GM10248 (cell line): Measurements from ENCODE around the gene UPB1.

Source experiments
- CTCF ChIA-PET: fragments of 300-600 bp; sonication (Branson Sonifier 250); formaldehyde crosslinking; extraction: SDS; loops from one replicate; lab custom pipeline; 2021; ENCODE audit warnings: antibody characterized with exemption; lab: Yijun Ruan, JAX
- POLR2A ChIA-PET: fragments of 350-650 bp; sonication (Branson Sonifier 250); formaldehyde crosslinking; extraction: SDS; loops from one replicate; lab custom pipeline; 2020; ENCODE audit warnings: antibody characterized with exemption; lab: Yijun Ruan, JAX
- DNase-seq: peaks from one replicate; pipeline ENCODE4 v3.0.0; 2012; ENCODE audit errors: extremely low spot score
- TF ChIP-seq, protein P1 (sequence below): IDR thresholded peaks from 2 replicates; pipeline ENCODE4 v1.5.1; 2012; ENCODE audit warnings: mild to moderate bottlenecking, low read depth; ENCODE audit errors: extremely low read depth, missing control alignments, control extremely low read depth

The UPB1 gene

DNA sequence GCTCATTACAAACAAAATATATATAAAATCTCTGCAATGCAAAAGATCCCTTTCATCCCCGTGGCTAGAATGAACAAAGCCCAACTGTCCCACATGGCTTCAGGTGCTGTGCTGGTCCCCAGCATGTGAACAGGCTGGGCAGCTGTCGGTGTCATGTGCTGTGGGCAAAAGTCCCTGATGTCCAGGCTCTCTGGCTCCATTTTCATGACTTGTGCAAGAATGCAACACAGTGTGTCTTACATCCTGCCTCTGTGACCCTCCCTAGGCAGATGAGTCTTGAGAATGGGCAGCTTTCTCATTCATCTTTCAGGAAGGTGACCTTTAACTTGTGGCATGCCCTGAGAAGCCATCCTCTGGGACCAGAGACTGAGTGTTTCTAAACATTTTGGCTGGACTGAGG lies 45.3 kb downstream of the UPB1 start:
- POLR2A ChIA-PET = no interaction called here
- TF ChIP-seq, protein P1, sequence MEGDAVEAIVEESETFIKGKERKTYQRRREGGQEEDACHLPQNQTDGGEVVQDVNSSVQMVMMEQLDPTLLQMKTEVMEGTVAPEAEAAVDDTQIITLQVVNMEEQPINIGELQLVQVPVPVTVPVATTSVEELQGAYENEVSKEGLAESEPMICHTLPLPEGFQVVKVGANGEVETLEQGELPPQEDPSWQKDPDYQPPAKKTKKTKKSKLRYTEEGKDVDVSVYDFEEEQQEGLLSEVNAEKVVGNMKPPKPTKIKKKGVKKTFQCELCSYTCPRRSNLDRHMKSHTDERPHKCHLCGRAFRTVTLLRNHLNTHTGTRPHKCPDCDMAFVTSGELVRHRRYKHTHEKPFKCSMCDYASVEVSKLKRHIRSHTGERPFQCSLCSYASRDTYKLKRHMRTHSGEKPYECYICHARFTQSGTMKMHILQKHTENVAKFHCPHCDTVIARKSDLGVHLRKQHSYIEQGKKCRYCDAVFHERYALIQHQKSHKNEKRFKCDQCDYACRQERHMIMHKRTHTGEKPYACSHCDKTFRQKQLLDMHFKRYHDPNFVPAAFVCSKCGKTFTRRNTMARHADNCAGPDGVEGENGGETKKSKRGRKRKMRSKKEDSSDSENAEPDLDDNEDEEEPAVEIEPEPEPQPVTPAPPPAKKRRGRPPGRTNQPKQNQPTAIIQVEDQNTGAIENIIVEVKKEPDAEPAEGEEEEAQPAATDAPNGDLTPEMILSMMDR = no peak
- CTCF ChIA-PET = interaction anchor here (1.5 kb wide), 1 partner anchor 14 kb away, joined by 3 read pairs; no protein-coding TSS in a partner anchor
- DNase-seq = no peak

DNA sequence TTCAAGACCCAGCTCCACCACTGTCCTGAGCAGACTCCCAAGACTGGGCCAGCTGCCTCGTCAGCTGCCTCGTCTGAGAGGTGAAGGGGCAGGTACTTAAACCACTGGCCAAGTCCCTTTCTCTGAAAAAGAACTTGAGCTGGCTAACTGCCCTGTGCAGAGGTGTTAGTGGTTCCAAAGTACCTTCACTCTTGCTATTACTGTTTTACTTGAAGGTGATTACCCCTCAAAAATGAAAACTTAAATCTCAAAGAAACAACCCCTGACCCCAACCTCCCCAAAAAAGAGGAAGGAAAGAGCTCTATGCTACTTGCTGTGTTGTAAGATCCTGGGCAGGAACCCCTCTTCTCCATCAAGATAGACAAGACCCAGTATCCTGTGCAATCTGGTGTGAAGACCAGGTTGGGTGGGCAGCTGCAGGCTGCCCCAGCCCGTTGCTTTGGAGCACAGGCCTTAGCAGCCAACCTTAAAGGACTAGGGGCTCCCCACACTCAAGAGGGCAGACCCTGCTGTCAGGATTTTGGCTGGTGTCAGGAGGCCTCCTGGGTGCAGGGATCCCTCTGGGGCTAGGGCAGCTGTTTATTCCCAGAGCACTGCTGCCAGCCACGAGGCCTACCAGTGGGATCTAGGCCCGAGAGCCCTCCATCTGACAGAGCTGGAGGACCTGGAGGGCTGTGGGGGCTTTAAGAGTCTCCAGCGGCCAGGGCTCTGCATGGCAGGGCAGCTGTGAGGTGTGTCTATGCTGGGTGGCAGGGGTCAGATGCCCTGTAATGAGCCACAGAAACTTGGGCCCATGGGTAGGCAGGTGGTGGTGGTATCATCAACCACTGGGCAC lies 46.8 kb downstream of the UPB1 start:
- TF ChIP-seq, protein P1 = no peak
- CTCF ChIA-PET = interaction anchor here (0.6 to 1.5 kb wide), 4 partner anchors 15 to 508 kb away, joined by 3 read pairs; no protein-coding TSS in a partner anchor
- no peak for DNase-seq
- POLR2A ChIA-PET = interaction anchor here (0.7 to 1.5 kb wide), 2 partner anchors 13 to 1821 kb away, joined by 4 to 5 read pairs; partner anchors contain the start of gene GUCD1

DNA sequence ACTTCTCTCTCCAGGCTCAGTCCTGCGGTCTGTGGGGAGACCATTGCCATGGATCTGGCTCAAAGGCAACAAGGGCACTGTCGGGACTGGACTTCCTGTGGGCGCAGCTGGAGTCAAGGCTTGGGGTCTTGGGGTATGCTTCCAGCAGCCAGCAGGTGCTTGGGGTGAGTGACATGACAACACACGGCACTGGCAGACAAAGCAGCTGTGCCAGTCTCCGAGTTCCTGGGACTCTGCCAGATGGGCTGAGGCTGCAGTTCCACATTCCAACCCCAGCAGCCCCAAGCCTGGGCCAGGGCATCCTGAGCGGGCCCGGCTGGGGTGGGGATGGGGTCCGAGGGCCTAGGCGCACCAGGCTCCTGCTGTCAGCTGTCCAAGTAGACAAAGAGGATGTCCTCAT lies 47.5 kb downstream of the UPB1 start:
- POLR2A ChIA-PET = no interaction called here

DNA sequence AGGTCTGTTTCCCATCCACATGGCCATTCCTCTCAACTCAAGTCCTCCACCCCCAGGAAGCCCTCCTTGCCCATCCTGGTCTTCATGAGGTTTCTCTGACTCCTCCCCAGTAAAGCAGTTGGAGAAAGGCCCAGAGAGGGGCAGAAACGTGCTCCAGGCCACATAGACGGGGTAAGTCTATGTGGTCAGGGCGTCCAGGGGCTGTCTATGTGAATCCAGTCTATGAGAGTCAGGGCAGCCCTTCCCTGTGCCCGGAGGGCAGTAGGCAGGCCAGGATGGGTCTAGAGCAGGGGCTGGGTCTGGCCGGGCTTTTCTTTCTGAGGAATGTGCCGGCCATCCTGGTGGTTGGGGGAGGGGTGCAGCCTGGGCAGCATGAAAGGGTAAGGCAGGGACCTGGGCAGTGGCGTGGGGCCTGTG lies 48.1 kb downstream of the UPB1 start:
- ChIA-PET POLR2A (no interaction called here), CTCF (no interaction called here)
- no peak for DNase-seq
- TF ChIP-seq, protein P1 = no peak

More for the DNA sequence above, 47.5 kb downstream of the UPB1 start:
- CTCF ChIA-PET = interaction anchor here (0.8 kb wide), 1 partner anchor 17 kb away, joined by 3 read pairs; no protein-coding TSS in a partner anchor
- TF ChIP-seq, protein P1 = no peak
- DNase-seq = no peak

DNA sequence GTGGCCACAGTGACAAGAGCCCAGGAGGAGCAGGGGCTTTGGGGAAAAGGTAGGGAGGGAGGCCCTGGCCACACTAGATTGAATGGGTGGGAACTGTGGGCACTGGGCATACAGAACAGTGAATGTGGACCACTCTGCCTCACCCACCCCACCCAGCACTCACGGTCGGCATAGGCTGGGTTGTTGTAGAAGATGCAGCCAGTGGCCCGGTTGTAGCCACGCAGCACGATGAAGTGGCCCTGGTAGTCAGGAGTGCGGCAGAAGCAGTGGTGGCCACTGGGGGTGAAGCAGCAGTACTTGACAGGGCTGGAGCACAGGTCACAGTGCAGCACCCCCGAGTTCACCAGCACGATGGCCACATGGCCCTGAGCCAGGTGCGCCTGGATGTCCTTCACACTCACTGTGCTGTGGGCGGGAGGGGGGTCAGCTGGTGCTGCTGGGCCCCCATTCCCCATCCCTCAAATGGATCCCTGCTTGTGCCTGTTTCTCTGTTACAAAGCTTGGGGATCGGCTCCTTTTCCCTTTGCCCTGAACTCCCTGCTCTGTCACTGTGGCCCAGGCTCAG lies 48.6 kb downstream of the UPB1 start:
- TF ChIP-seq, protein P1 = no peak
- ChIA-PET CTCF (interaction anchor here (0.9 to 1.8 kb wide), 5 partner anchors 10 to 72 kb away, joined by 3 to 5 read pairs (median 4); no protein-coding TSS in a partner anchor), POLR2A (interaction anchor here (1.4 kb wide), 1 partner anchor 8 kb away, joined by 4 read pairs; no protein-coding TSS in a partner anchor)
- DNase-seq = no peak

DNA sequence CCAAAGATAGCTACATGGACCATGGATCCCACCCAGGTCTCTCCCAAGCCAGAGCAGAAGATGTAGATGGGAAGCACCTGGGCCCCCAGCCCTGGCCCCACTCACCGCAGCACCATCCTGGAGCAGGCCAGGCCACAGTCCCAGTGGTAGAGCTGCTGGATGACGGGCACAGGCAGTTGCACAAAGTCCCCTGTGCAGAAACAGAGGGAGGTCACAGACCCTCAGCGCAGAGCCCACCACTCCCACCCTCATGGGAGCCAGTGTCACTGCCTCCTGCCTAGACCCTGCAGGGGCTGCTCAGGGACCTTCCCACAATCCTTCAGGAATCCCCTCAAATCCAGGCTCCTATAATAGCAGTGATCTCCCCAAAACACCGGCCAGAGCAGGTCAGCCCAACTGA lies 53.7 kb downstream of the UPB1 start:
- ChIA-PET CTCF (interaction anchor here (1.1 to 2.0 kb wide), 2 partner anchors 23 to 27 kb away, joined by 3 to 6 read pairs; no protein-coding TSS in a partner anchor), POLR2A (interaction anchor here (0.7 kb wide), 1 partner anchor 47 kb away, joined by 4 read pairs; no protein-coding TSS in a partner anchor)
- no peak for DNase-seq
- TF ChIP-seq, protein P1 = no peak
